Tibial nerve (tissue), 4 donors: ENCODE measurements around the gene YIF1B.

Experiments
- CTCF ChIP-seq, 5 experiments: fragments of 200-600 bp in 3 of 5; fragments of 450-650 bp in 2 of 5; sonication (generic) in 3 of 5; IDR thresholded peaks; one replicate each; pipeline ENCODE4 v1.5.1; 2016 to 2019; ENCODE audit warnings: antibody characterized with exemption in 5 of 5, mild to moderate bottlenecking in 3 of 5, moderate library complexity in 2 of 5
- EP300 ChIP-seq, 2 donors: sonication (generic); formaldehyde crosslinking; IDR thresholded peaks; one replicate each; pipeline ENCODE4 v1.6.1; 2017; ENCODE audit warnings: antibody characterized with exemption in 2 of 2, mild to moderate bottlenecking in 1 of 2
- POLR2A ChIP-seq, 2 donors: fragments of 450-650 bp; IDR thresholded peaks; one replicate each; pipeline ENCODE4 v1.6.1; 2017; ENCODE audit warnings: antibody characterized with exemption in 2 of 2, mild to moderate bottlenecking in 2 of 2, moderate library complexity in 2 of 2

GRCh38 chr19:38317104-38317612 is 1.4 kb upstream of the YIF1B start:
- no peak for TF ChIP-seq CTCF (IDR thresholded peaks at IDR 0.05)
- TF ChIP-seq EP300 (IDR thresholded peaks at IDR 0.05), result no peak
- no peak for TF ChIP-seq POLR2A (IDR thresholded peaks at IDR 0.05)
